Measurements from ENCODE around the gene ATXN10. TPM values are rescaled to one million over a fixed set of nuclear protein-coding genes. Genes with fewer than 3 reads are reported as not detected.

ATXN10 gene
- total and polyA plus RNA-seq, 2 donors (not counting 1 experiment from before 2014, with no cell fraction given): 52.3 to 95.5 TPM

DNA sequence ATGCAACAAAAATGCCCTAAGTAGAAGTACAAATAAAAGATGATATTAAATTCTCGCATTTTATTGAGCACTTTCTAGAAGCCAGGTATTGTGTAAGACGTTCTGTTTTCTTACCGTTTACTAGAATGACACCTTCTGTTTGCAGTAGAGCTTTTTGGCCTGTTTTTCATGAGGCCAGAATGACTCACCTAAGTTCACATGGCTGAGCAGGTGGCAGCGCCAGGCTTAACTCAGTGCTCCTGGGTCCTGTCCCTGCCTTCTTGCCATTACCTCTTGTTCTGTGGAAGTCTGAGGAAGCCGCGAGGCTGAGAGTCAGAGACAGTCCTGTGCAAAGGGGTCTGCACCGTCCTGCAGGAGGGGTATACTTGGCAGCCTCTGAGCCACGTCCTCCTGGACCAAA is 113.8 kb downstream of the ATXN10 start:
- H4K20me1 ChIP-seq (ENCODE audit: control insufficient read depth, insufficient read depth, low read length, poor library complexity, severe bottlenecking): peaks cover 11% of the 10 kb centered on the region
- H3K9me3 ChIP-seq (ENCODE audit: control extremely low read depth in 1 of 3, control insufficient read depth in 2 of 3, insufficient read depth in 1 of 3, low read length in 2 of 3): no peaks in the 10 kb centered on the region
- ATAC-seq (ENCODE audit: low read depth): no peak
- no peaks in the 10 kb centered on the region for H3K27me3 ChIP-seq (replicated peaks in 1 of 4; ENCODE audit: control extremely low read depth in 1 of 4, control insufficient read depth in 3 of 4, insufficient read depth in 4 of 4, low read length in 3 of 4)
- ChIA-PET CTCF (interaction anchor here (1.0 kb wide), 1 partner anchor 8 kb away, joined by 4 read pairs; no protein-coding TSS in a partner anchor), POLR2A (no interaction called here)
- peaks cover 0 to 6% of the 10 kb centered on the region in 2 experiments for H3K36me3 ChIP-seq (replicated peaks in 1 of 2; ENCODE audit: control extremely low read depth in 1 of 2, control insufficient read depth in 1 of 2, extremely low read depth in 1 of 2, insufficient read depth in 2 of 2, low read length in 1 of 2)
- no peak for TF ChIP-seq EZH2 (IDR thresholded peaks at IDR 0.05; ENCODE audit: borderline replicate concordance, insufficient read depth, low read depth, low read length, poor library complexity, severe bottlenecking)
- TF ChIP-seq, protein P1, sequence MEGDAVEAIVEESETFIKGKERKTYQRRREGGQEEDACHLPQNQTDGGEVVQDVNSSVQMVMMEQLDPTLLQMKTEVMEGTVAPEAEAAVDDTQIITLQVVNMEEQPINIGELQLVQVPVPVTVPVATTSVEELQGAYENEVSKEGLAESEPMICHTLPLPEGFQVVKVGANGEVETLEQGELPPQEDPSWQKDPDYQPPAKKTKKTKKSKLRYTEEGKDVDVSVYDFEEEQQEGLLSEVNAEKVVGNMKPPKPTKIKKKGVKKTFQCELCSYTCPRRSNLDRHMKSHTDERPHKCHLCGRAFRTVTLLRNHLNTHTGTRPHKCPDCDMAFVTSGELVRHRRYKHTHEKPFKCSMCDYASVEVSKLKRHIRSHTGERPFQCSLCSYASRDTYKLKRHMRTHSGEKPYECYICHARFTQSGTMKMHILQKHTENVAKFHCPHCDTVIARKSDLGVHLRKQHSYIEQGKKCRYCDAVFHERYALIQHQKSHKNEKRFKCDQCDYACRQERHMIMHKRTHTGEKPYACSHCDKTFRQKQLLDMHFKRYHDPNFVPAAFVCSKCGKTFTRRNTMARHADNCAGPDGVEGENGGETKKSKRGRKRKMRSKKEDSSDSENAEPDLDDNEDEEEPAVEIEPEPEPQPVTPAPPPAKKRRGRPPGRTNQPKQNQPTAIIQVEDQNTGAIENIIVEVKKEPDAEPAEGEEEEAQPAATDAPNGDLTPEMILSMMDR (IDR thresholded peaks at IDR 0.05): no peak
- Mint-ChIP-seq H3K27me3 (no peaks in the 10 kb centered on the region), H3K4me1 (peaks cover 20% of the 10 kb centered on the region), H3K27ac (no peak overlapping the region), H3K9me3 (ENCODE audit: insufficient read depth) (no peaks in the 10 kb centered on the region), H3K4me3 (no peak overlapping the region)
- 89% methylated on average over 8 of the region's 8 CpGs for WGBS (ENCODE audit: insufficient coverage)
- no peak overlapping the region for H3K9ac ChIP-seq (ENCODE audit: low read length)
- H3K4me3 ChIP-seq (ENCODE audit: control extremely low read depth in 1 of 5, extremely low read depth in 1 of 5, insufficient read depth in 1 of 5, low read depth in 2 of 5, low read length in 4 of 5): no peak overlapping the region
- H3K27ac ChIP-seq (ENCODE audit: low read length in 2 of 2): no peak overlapping the region
- DNase-seq: no peak
- no peak overlapping the region for H2AFZ ChIP-seq (ENCODE audit: insufficient read depth, low read depth, low read length, poor library complexity, severe bottlenecking)
- H3K4me2 ChIP-seq (replicated peaks; ENCODE audit: low read depth, low read length, poor library complexity, severe bottlenecking): no peak overlapping the region
- H3K79me2 ChIP-seq (ENCODE audit: control insufficient read depth, insufficient read depth, low read length): peaks cover 24% of the 10 kb centered on the region
- intact Hi-C loops (cut with micrococcal nuclease): no loop called here
- H3K4me1 ChIP-seq (ENCODE audit: control insufficient read depth in 2 of 2, insufficient read depth in 2 of 2, low read length in 2 of 2): no peaks in the 10 kb centered on the region

DNA sequence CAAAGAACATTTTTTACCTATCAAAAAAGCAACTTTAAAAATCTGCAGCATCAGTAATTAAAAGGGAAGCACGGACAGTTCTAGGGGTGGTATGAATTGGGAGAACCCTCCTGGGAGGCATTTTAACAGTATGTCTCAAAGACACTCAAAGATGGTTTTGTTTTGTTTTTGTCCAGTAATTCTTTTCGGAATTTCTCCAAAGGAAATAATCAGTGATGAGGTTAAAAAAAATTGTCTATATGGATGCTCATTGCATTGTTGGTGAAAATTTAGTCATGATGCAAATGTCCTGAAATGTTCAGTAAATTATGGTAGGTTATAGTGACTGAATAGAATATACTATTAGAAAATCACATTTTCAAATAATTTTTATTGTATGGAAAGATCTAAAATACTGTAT is 115.1 kb downstream of the ATXN10 start:
- TF ChIP-seq, protein P1 (IDR thresholded peaks at IDR 0.05): no peak
- TF ChIP-seq EZH2 (IDR thresholded peaks at IDR 0.05; ENCODE audit: borderline replicate concordance, insufficient read depth, low read depth, low read length, poor library complexity, severe bottlenecking): no peak
- intact Hi-C loops (cut with micrococcal nuclease): no loop called here
- H3K27me3 ChIP-seq (replicated peaks in 1 of 4; ENCODE audit: control extremely low read depth in 1 of 4, control insufficient read depth in 3 of 4, insufficient read depth in 4 of 4, low read length in 3 of 4): no peaks in the 10 kb centered on the region
- no peak overlapping the region for H3K4me2 ChIP-seq (replicated peaks; ENCODE audit: low read depth, low read length, poor library complexity, severe bottlenecking)
- no peaks in the 10 kb centered on the region for H3K27me3 Mint-ChIP-seq
- no peak overlapping the region for H3K27ac ChIP-seq (ENCODE audit: low read length in 2 of 2)
- H2AFZ ChIP-seq (ENCODE audit: insufficient read depth, low read depth, low read length, poor library complexity, severe bottlenecking): no peak overlapping the region
- DNase-seq: no peak
- H3K27ac Mint-ChIP-seq: no peak overlapping the region
- H3K9ac ChIP-seq (ENCODE audit: low read length): no peak overlapping the region
- peaks cover 6% of the 10 kb centered on the region for H4K20me1 ChIP-seq (ENCODE audit: control insufficient read depth, insufficient read depth, low read length, poor library complexity, severe bottlenecking)
- H3K4me3 ChIP-seq (ENCODE audit: control extremely low read depth in 1 of 5, extremely low read depth in 1 of 5, insufficient read depth in 1 of 5, low read depth in 2 of 5, low read length in 4 of 5): no peak overlapping the region
- H3K9me3 ChIP-seq (ENCODE audit: control extremely low read depth in 1 of 3, control insufficient read depth in 2 of 3, insufficient read depth in 1 of 3, low read length in 2 of 3): no peaks in the 10 kb centered on the region
- ATAC-seq (ENCODE audit: low read depth): no peak
- CTCF ChIA-PET: interaction anchor here (1.0 kb wide), 1 partner anchor 9 kb away, joined by 4 read pairs; no protein-coding TSS in a partner anchor
- H3K4me1 ChIP-seq (ENCODE audit: control insufficient read depth in 2 of 2, insufficient read depth in 2 of 2, low read length in 2 of 2): no peaks in the 10 kb centered on the region
- no peaks in the 10 kb centered on the region for H3K9me3 Mint-ChIP-seq (ENCODE audit: insufficient read depth)
- WGBS (ENCODE audit: insufficient coverage): 0% methylated on average over 1 of the region's 2 CpGs
- peaks cover 14% of the 10 kb centered on the region for H3K79me2 ChIP-seq (ENCODE audit: control insufficient read depth, insufficient read depth, low read length)
- H3K4me1 Mint-ChIP-seq: peaks cover 20% of the 10 kb centered on the region
- POLR2A ChIA-PET: no interaction called here
- peaks cover 0 to 6% of the 10 kb centered on the region in 2 experiments for H3K36me3 ChIP-seq (replicated peaks in 1 of 2; ENCODE audit: control extremely low read depth in 1 of 2, control insufficient read depth in 1 of 2, extremely low read depth in 1 of 2, insufficient read depth in 2 of 2, low read length in 1 of 2)
- no peak overlapping the region for H3K4me3 Mint-ChIP-seq
